GM21447 (cell line): ENCODE data around the gene ISOC1.
A peak's percentile ranks its signal among the peaks of the same experiment; 100 is the strongest.

Experiments used
- ATAC-seq: cut with Tn5 transposase; IDR thresholded peaks from one replicate; pipeline ENCODE4 v1.9.1; 2021; ENCODE audit not compliant: unreplicated experiment

Gene ISOC1

GRCh38 chr5:129124608-129125007, 30.1 kb downstream of the ISOC1 start:
- no peak for ATAC-seq

GRCh38 chr5:129125819-129126218, 31.3 kb downstream of the ISOC1 start:
- ATAC-seq = peak; percentile 86

GRCh38 chr5:129133553-129133952, 39.0 kb downstream of the ISOC1 start:
- no peak for ATAC-seq

DNA sequence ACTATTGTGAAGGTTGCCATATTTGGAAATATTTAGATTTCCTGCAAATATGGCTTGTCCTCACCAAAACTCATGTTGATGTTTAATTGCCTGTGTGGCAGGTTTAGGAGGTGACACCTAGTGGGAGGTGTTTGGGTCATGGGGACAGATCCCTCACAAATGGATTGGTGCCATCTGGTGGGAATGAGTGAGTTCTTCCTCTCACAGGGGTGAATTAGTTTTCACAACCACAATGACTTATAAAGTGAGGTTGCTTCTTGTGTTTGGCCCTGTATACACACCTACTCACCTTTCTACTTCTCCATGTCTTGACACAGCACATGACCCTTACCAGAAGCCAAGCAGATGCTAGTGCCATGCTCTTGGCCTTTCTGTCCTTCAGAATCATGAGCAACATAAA, 41.1 kb downstream of the ISOC1 start:
- no peak for ATAC-seq

GRCh38 chr5:129137637-129138036, 43.1 kb downstream of the ISOC1 start:
- no peak for ATAC-seq

DNA sequence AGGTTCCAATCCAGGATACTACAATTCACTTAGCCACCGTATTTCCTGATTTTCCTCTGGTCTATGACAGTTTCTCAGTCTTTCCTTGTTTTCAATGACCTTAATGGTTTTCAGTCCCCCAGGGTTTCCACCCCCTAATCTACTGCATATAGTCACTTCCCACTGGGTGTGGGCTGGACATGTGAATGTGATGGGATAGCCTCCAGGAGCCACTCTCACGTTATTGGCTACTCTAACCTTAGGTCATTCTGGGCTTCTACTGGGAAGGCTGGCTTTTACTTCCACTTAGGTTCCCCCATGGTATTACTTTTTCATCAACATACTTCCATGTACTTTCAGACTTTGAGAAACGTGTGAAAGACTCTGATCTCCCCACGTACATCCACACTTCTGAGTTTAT, 46.5 kb downstream of the ISOC1 start:
- no peak for ATAC-seq

DNA sequence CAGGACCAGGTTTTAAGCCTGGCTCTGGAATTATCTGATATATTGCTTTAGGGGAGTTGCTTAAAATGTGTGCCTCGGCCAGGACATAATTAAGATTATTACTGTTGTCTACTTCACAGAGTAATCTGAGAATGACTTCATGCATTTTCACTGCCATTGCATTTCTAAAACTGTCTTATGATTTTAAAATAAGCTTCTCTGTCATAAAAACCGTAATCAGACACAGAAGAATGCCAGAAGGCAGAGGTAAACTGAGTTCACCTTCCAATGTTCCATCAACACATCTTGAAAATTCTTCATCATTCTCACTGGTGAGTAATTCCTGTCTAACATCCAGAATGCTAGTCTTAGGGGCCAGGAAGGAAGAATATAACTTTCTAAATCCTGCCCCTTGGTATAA, 47.1 kb downstream of the ISOC1 start:
- no peak for ATAC-seq

DNA sequence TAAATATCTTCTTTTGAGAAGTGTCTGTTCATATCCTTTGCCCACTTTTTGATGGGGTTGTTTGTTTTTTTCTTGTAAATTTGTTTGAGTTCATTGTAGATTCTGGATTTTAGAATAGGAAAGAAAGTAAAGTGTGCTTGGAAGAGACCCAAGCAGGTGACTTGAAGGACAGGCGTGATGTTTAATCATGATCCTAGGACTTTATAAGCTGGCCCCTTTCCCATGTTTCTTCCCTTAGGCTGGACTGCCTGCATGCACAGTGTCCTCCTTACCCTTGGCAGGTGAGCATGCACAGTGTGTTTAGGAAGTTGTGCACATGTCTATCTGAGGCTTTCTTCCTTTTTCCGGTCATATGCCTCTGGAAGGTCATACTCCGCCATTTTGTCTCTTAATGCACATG, 61.3 kb downstream of the ISOC1 start:
- no peak for ATAC-seq

- no peak for ATAC-seq
These were observed 67.3 kb downstream of the ISOC1 start for GRCh38 chr5:129161830-129162229.
